Activated gamma-delta T cell treated with Interleukin-2 at 50 U/mL for 16 hours (primary cell): ENCODE measurements around the gene LPXN.
A peak's percentile ranks its signal among the peaks of the same experiment; 100 is the strongest.

Experiments used
- DNase-seq: peaks from one replicate; pipeline ENCODE4 v3.0.0-alpha.2; 2020

The LPXN gene

GRCh38 chr11:58575377-58576020 lies at the start of gene LPXN:
LPXN (minus strand) TSS chr11:58575856; CDS start chr11:58575772, 84 bp downstream.
- peak; percentile 52 for DNase-seq

- no peak for DNase-seq
Measured at GRCh38 chr11:58625086-58625485, 49.4 kb upstream of the LPXN start.

GRCh38 chr11:58622344-58622743 lies 46.7 kb upstream of the LPXN start, which contains the start of gene CNTF:
CNTF (plus strand) TSS chr11:58622665; CDS start chr11:58622753, 88 bp downstream.
- no peak for DNase-seq

- DNase-seq = no peak
Measured at GRCh38 chr11:58621586-58622262, 46.1 kb upstream of the LPXN start.

GRCh38 chr11:58617976-58618557 lies 42.4 kb upstream of the LPXN start:
- no peak for DNase-seq

GRCh38 chr11:58616594-58616993 lies 40.9 kb upstream of the LPXN start:
- DNase-seq = no peak

GRCh38 chr11:58615559-58615958 lies 39.9 kb upstream of the LPXN start:
- no peak for DNase-seq

GRCh38 chr11:58613228-58613627 lies 37.6 kb upstream of the LPXN start:
- DNase-seq = no peak

- no peak for DNase-seq
Measured at GRCh38 chr11:58609723-58610122, 34.1 kb upstream of the LPXN start.

- DNase-seq = no peak
Measured at GRCh38 chr11:58608331-58608730, 32.7 kb upstream of the LPXN start.

GRCh38 chr11:58606930-58607714 lies 31.5 kb upstream of the LPXN start:
- DNase-seq = no peak

- no peak for DNase-seq
Measured at GRCh38 chr11:58600510-58600909, 24.9 kb upstream of the LPXN start.

GRCh38 chr11:58597486-58598144 lies 22.0 kb upstream of the LPXN start:
- DNase-seq = no peak

- no peak for DNase-seq
Measured at GRCh38 chr11:58596621-58597020, 21.0 kb upstream of the LPXN start.

- DNase-seq = no peak
Measured at GRCh38 chr11:58594826-58595225, 19.2 kb upstream of the LPXN start.

GRCh38 chr11:58592760-58593472 lies 17.3 kb upstream of the LPXN start:
- no peak for DNase-seq

- no peak for DNase-seq
Measured at GRCh38 chr11:58591659-58592058, 16.0 kb upstream of the LPXN start.

- DNase-seq = no peak
Measured at GRCh38 chr11:58586998-58587397, 11.3 kb upstream of the LPXN start.

GRCh38 chr11:58582437-58582836 lies 6.8 kb upstream of the LPXN start:
- no peak for DNase-seq

GRCh38 chr11:58580311-58580710 lies 4.7 kb upstream of the LPXN start:
- no peak for DNase-seq

- peak; percentile 91 for DNase-seq
Measured at GRCh38 chr11:58579192-58580129, 3.8 kb upstream of the LPXN start.
